NCI-H187 (cell line): ENCODE data around the gene REM2.
A peak's percentile ranks its signal among the peaks of the same experiment; 100 is the strongest.

Experiments
- DNase-seq, 2 experiments: peaks; one replicate each; lab custom pipeline; 2025; lab: John Stamatoyannopoulos, UW

Gene REM2

GRCh38 chr14:22875003-22875747, 7.8 kb upstream of the REM2 start:
- no peak for DNase-seq

GRCh38 chr14:22875748-22876319, 7.2 kb upstream of the REM2 start:
- no peak for DNase-seq

- DNase-seq, result no peak
These were observed 6.0 kb upstream of the REM2 start for GRCh38 chr14:22877000-22877501.

- DNase-seq, result no peak
These were observed 4.5 kb upstream of the REM2 start for GRCh38 chr14:22878271-22879246.

- DNase-seq, result no peak
These were observed 958 bp upstream of the REM2 start for GRCh38 chr14:22882064-22882463.

- DNase-seq, result peak in 1 of 2 experiments; percentile 18
These were observed 371 bp upstream of the REM2 start for GRCh38 chr14:22882529-22883172.

- DNase-seq, result no peak
These were observed 1.2 kb downstream of the REM2 start for GRCh38 chr14:22884076-22884737.

GRCh38 chr14:22884738-22885523, 1.9 kb downstream of the REM2 start:
- no peak for DNase-seq

- no peak for DNase-seq
These were observed 3.0 kb downstream of the REM2 start for GRCh38 chr14:22885975-22886374.

GRCh38 chr14:22886500-22887259, 3.7 kb downstream of the REM2 start:
- peak; percentile 75 to 84 for DNase-seq

GRCh38 chr14:22887260-22887989, 4.4 kb downstream of the REM2 start:
- peak; percentile 66 to 85 for DNase-seq

- no peak for DNase-seq
These were observed 5.0 kb downstream of the REM2 start for GRCh38 chr14:22887990-22888378.

- DNase-seq, result no peak
These were observed 5.6 kb downstream of the REM2 start for GRCh38 chr14:22888662-22889061.

GRCh38 chr14:22890416-22890815, 7.4 kb downstream of the REM2 start:
- no peak for DNase-seq

- DNase-seq, result no peak
These were observed 9.5 kb downstream of the REM2 start for GRCh38 chr14:22892488-22892887.

GRCh38 chr14:22893706-22894105, 10.7 kb downstream of the REM2 start:
- DNase-seq, result no peak

GRCh38 chr14:22895402-22895801, 12.4 kb downstream of the REM2 start:
- DNase-seq, result no peak

GRCh38 chr14:22896356-22896755, 13.3 kb downstream of the REM2 start:
- DNase-seq, result no peak

GRCh38 chr14:22896760-22897159, 13.7 kb downstream of the REM2 start:
- DNase-seq, result no peak
